ENCODE data around the gene ADGRD2. TPM values are rescaled to one million over a fixed set of nuclear protein-coding genes. Genes with fewer than 3 reads are reported as not detected.

The ADGRD2 gene
- total RNA-seq, 1 donor from 2014 or later, result not detected

DNA sequence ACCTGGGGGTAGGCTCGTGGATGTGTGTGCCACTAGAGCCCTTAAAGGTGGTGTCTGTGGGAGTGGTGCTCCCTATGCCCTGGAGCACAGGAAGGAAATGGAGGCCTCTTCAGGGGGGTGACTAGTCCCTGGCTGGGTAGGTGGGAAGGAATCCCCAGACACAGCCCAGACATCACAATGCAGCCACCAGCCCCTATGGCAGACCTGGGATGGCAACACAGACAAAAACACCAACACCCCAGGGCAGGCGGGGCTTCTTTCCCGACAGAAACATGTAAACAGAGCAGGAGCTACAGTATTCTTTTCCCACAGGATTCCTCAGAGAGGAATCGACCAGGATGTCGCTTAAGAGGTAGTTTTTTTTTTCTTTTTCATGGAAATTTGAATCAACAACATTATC lies 67.3 kb downstream of the ADGRD2 start:
- H3K27ac ChIP-seq (ENCODE audit: low read depth, low read length), result no peak overlapping the region

GRCh38 chr9:124518116-124518515 lies 67.9 kb downstream of the ADGRD2 start:
- H3K4me1 ChIP-seq (ENCODE audit: control insufficient read depth in 3 of 3, insufficient read depth in 3 of 3, low read length in 3 of 3), result no peaks in the 10 kb centered on the region
- H3K27ac ChIP-seq (ENCODE audit: low read depth, low read length), result no peak overlapping the region
- no peak overlapping the region for H3K4me3 ChIP-seq (ENCODE audit: low read length in 3 of 3)
- H3K9ac ChIP-seq (ENCODE audit: low read depth in 1 of 3, low read length in 3 of 3), result no peak overlapping the region
- peaks cover 0 to 8% (median 3%) of the 10 kb centered on the region in 3 donors for H3K36me3 ChIP-seq (ENCODE audit: control insufficient read depth in 3 of 3, insufficient read depth in 3 of 3, low read length in 3 of 3)
- peaks cover 0 to 11% (median 8%) of the 10 kb centered on the region in 3 donors for H3K27me3 ChIP-seq (ENCODE audit: control insufficient read depth in 3 of 3, insufficient read depth in 3 of 3, low read length in 3 of 3)
- no peaks in the 10 kb centered on the region for H3K9me3 ChIP-seq (ENCODE audit: control insufficient read depth in 3 of 3, low read length in 3 of 3)

More for the DNA sequence above, 67.3 kb downstream of the ADGRD2 start:
- Histone ChIP-seq H3K4me3 (ENCODE audit: low read length in 3 of 3) (no peak overlapping the region), H3K9ac (ENCODE audit: low read depth in 1 of 3, low read length in 3 of 3) (no peak overlapping the region), H3K36me3 (ENCODE audit: control insufficient read depth in 3 of 3, insufficient read depth in 3 of 3, low read length in 3 of 3) (peaks cover 0 to 7% (median 1%) of the 10 kb centered on the region in 3 donors), H3K9me3 (ENCODE audit: control insufficient read depth in 3 of 3, low read length in 3 of 3) (no peaks in the 10 kb centered on the region), H3K4me1 (ENCODE audit: control insufficient read depth in 3 of 3, insufficient read depth in 3 of 3, low read length in 3 of 3) (no peaks in the 10 kb centered on the region), H3K27me3 (ENCODE audit: control insufficient read depth in 3 of 3, insufficient read depth in 3 of 3, low read length in 3 of 3) (peaks cover 0 to 17% (median 8%) of the 10 kb centered on the region in 3 donors)

DNA sequence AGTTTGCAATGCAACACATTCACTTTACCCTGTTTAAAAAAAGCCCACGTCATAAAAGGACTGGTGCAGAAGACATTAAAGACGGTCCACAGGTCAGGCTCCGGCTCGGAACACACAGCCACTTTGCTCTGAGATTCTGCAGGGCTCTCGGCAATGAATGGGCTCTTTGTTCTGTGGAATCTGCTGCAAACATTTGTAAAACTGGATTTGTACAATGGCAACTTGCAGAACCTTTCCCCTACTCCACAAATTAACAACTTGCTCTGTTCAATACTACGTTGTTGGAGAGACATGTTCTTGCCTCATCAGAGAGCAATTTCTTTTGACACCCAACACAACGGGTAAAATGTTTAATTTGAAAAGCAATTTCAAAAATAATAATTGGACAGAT lies 70.0 kb downstream of the ADGRD2 start:
- Histone ChIP-seq H3K9ac (ENCODE audit: low read depth in 1 of 3, low read length in 3 of 3) (no peak overlapping the region), H3K4me3 (ENCODE audit: low read length in 3 of 3) (no peak overlapping the region), H3K9me3 (ENCODE audit: control insufficient read depth in 3 of 3, low read length in 3 of 3) (no peaks in the 10 kb centered on the region), H3K36me3 (ENCODE audit: control insufficient read depth in 3 of 3, insufficient read depth in 3 of 3, low read length in 3 of 3) (peaks cover 0 to 8% (median 3%) of the 10 kb centered on the region in 3 donors), H3K27me3 (ENCODE audit: control insufficient read depth in 3 of 3, insufficient read depth in 3 of 3, low read length in 3 of 3) (no peaks in the 10 kb centered on the region), H3K27ac (ENCODE audit: low read depth, low read length) (no peak overlapping the region), H3K4me1 (ENCODE audit: control insufficient read depth in 3 of 3, insufficient read depth in 3 of 3, low read length in 3 of 3) (no peaks in the 10 kb centered on the region)

- Histone ChIP-seq H3K4me3 (ENCODE audit: low read length in 3 of 3) (no peak overlapping the region), H3K9me3 (ENCODE audit: control insufficient read depth in 3 of 3, low read length in 3 of 3) (no peaks in the 10 kb centered on the region)
These were observed 70.9 kb downstream of the ADGRD2 start for GRCh38 chr9:124521142-124521541.

DNA sequence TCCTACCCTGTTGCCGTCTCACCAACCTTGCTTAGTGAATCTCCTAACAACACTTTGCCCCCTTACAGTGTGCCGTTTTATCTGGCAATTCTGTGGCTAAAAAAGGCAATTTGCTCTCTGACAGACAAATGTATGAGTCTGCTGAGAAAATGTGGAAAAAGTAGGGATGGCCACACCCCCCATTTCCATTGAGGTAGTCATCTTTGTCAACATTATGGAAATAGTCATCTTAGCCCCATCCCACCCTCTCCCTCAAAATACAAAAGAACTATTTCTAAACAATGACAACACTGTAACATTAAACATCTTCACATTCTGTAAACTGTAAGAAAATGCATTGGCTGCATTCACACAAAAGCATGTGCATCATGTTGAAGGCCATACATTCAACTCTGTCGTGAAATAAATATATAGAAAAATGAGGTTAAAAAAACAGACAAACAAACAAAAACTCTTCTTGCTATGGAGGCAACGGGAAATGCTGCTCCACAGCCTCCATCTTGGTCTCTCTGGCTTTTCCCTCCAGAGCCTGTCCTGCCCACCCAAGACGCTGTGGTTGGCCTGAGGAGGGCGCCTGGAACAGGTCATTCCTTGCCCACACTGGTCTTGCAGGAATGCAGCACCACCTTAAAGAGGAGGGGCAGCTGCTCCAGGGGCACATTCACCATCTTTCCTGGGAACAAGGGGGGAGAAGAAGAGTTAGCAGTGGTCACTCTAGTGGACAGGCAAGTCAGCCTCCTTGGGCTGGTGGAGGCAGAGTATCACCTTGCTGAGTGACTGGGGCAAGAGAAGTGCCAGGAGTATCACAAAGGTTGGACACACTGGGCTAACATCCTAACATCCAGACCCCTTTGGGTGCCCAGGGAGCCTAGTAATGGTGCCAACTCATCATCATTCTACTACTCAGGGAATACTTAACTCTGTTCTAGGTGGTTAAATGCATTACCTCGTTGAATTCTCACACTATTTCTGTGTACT lies 72.2 kb downstream of the ADGRD2 start:
- H3K27me3 ChIP-seq (ENCODE audit: control insufficient read depth in 3 of 3, insufficient read depth in 3 of 3, low read length in 3 of 3), result no peaks in the 10 kb centered on the region
- no peak overlapping the region for H3K27ac ChIP-seq (ENCODE audit: low read depth, low read length)
- no peak overlapping the region for H3K9ac ChIP-seq (ENCODE audit: low read depth in 1 of 3, low read length in 3 of 3)
- H3K4me3 ChIP-seq (ENCODE audit: low read length in 3 of 3), result no peak overlapping the region
- H3K36me3 ChIP-seq (ENCODE audit: control insufficient read depth in 3 of 3, insufficient read depth in 3 of 3, low read length in 3 of 3), result peaks cover 3 to 11% (median 8%) of the 10 kb centered on the region in 3 donors
- no peaks in the 10 kb centered on the region for H3K4me1 ChIP-seq (ENCODE audit: control insufficient read depth in 3 of 3, insufficient read depth in 3 of 3, low read length in 3 of 3)
- no peaks in the 10 kb centered on the region for H3K9me3 ChIP-seq (ENCODE audit: control insufficient read depth in 3 of 3, low read length in 3 of 3)

More at GRCh38 chr9:124521142-124521541, 70.9 kb downstream of the ADGRD2 start:
- H3K9ac ChIP-seq (ENCODE audit: low read depth in 1 of 3, low read length in 3 of 3), result no peak overlapping the region
- H3K27ac ChIP-seq (ENCODE audit: low read depth, low read length), result no peak overlapping the region
- H3K36me3 ChIP-seq (ENCODE audit: control insufficient read depth in 3 of 3, insufficient read depth in 3 of 3, low read length in 3 of 3), result peaks cover 0 to 11% (median 3%) of the 10 kb centered on the region in 3 donors
- H3K4me1 ChIP-seq (ENCODE audit: control insufficient read depth in 3 of 3, insufficient read depth in 3 of 3, low read length in 3 of 3), result no peaks in the 10 kb centered on the region
- H3K27me3 ChIP-seq (ENCODE audit: control insufficient read depth in 3 of 3, insufficient read depth in 3 of 3, low read length in 3 of 3), result no peaks in the 10 kb centered on the region

GRCh38 chr9:124526174-124526573 lies 75.9 kb downstream of the ADGRD2 start:
- Histone ChIP-seq H3K27me3 (ENCODE audit: control insufficient read depth in 3 of 3, insufficient read depth in 3 of 3, low read length in 3 of 3) (no peaks in the 10 kb centered on the region), H3K4me3 (ENCODE audit: low read length in 3 of 3) (no peak overlapping the region), H3K36me3 (ENCODE audit: control insufficient read depth in 3 of 3, insufficient read depth in 3 of 3, low read length in 3 of 3) (peaks cover 3 to 8% (median 6%) of the 10 kb centered on the region in 3 donors), H3K9me3 (ENCODE audit: control insufficient read depth in 3 of 3, low read length in 3 of 3) (no peaks in the 10 kb centered on the region), H3K27ac (ENCODE audit: low read depth, low read length) (no peak overlapping the region), H3K4me1 (ENCODE audit: control insufficient read depth in 3 of 3, insufficient read depth in 3 of 3, low read length in 3 of 3) (no peaks in the 10 kb centered on the region), H3K9ac (ENCODE audit: low read depth in 1 of 3, low read length in 3 of 3) (no peak overlapping the region)

- Histone ChIP-seq H3K27ac (ENCODE audit: low read depth, low read length) (no peak overlapping the region), H3K9me3 (ENCODE audit: control insufficient read depth in 3 of 3, low read length in 3 of 3) (no peaks in the 10 kb centered on the region), H3K4me1 (ENCODE audit: control insufficient read depth in 3 of 3, insufficient read depth in 3 of 3, low read length in 3 of 3) (no peaks in the 10 kb centered on the region), H3K4me3 (ENCODE audit: low read length in 3 of 3) (no peak overlapping the region), H3K9ac (ENCODE audit: low read depth in 1 of 3, low read length in 3 of 3) (no peak overlapping the region), H3K27me3 (ENCODE audit: control insufficient read depth in 3 of 3, insufficient read depth in 3 of 3, low read length in 3 of 3) (no peaks in the 10 kb centered on the region), H3K36me3 (ENCODE audit: control insufficient read depth in 3 of 3, insufficient read depth in 3 of 3, low read length in 3 of 3) (peaks cover 3 to 6% (median 4%) of the 10 kb centered on the region in 3 donors)
These were observed 77.5 kb downstream of the ADGRD2 start for GRCh38 chr9:124527781-124528180.

Other genes with a start within 250 kb of the ADGRD2 start
- 15.7 TPM for gene NEK6, start 192.5 kb upstream of the ADGRD2 start, total RNA-seq
- gene PSMB7, start 35.0 kb upstream of the ADGRD2 start, total RNA-seq, result 215 TPM
- gene NR5A1, start 56.9 kb downstream of the ADGRD2 start, total RNA-seq, result not detected

Measured in skeletal muscle tissue (tissue), 4 donors.